ENCODE measurements around the gene NAV3. TPM values are rescaled to one million over a fixed set of nuclear protein-coding genes. Genes with fewer than 3 reads are reported as not detected.

The NAV3 gene
- total RNA-seq, 1 donor from 2014 or later, result 8.1 TPM

- Mint-ChIP-seq H3K27ac (ENCODE audit: unreplicated experiment) (peak overlapping the region; percentile 90), H3K4me1 (ENCODE audit: unreplicated experiment) (peaks cover 54% of the 10 kb centered on the region), H3K4me3 (ENCODE audit: unreplicated experiment) (peak overlapping the region; percentile 53), H3K9me3 (ENCODE audit: unreplicated experiment) (peaks cover 8% of the 10 kb centered on the region), H3K36me3 (ENCODE audit: unreplicated experiment) (peaks cover 5% of the 10 kb centered on the region), H3K27me3 (ENCODE audit: unreplicated experiment) (no peaks in the 10 kb centered on the region)
- DNase-seq (ENCODE audit: extremely low spot score, unreplicated experiment), result no peak
- no peak for TF ChIP-seq CTCF (IDR thresholded peaks at IDR 0.05)
These were observed 109.9 kb downstream of the NAV3 start for GRCh38 chr12:77940567-77940966.

GRCh38 chr12:77941401-77941800 is 110.7 kb downstream of the NAV3 start:
- Mint-ChIP-seq H3K27ac (ENCODE audit: unreplicated experiment) (peak overlapping the region; percentile 90), H3K9me3 (ENCODE audit: unreplicated experiment) (peaks cover 8% of the 10 kb centered on the region), H3K36me3 (ENCODE audit: unreplicated experiment) (peaks cover 5% of the 10 kb centered on the region), H3K4me3 (ENCODE audit: unreplicated experiment) (peak overlapping the region; percentile 53), H3K27me3 (ENCODE audit: unreplicated experiment) (no peaks in the 10 kb centered on the region), H3K4me1 (ENCODE audit: unreplicated experiment) (peaks cover 55% of the 10 kb centered on the region)
- DNase-seq (ENCODE audit: extremely low spot score, unreplicated experiment), result no peak
- no peak for TF ChIP-seq CTCF (IDR thresholded peaks at IDR 0.05)

GRCh38 chr12:77943466-77943865 is 112.8 kb downstream of the NAV3 start:
- Mint-ChIP-seq H3K27ac (ENCODE audit: unreplicated experiment) (peak overlapping the region; percentile 74), H3K36me3 (ENCODE audit: unreplicated experiment) (peaks cover 5% of the 10 kb centered on the region), H3K4me3 (ENCODE audit: unreplicated experiment) (no peak overlapping the region), H3K27me3 (ENCODE audit: unreplicated experiment) (no peaks in the 10 kb centered on the region), H3K9me3 (ENCODE audit: unreplicated experiment) (peaks cover 8% of the 10 kb centered on the region), H3K4me1 (ENCODE audit: unreplicated experiment) (peaks cover 69% of the 10 kb centered on the region)
- DNase-seq (ENCODE audit: extremely low spot score, unreplicated experiment), result no peak
- TF ChIP-seq CTCF (IDR thresholded peaks at IDR 0.05), result no peak

- H3K4me3 Mint-ChIP-seq (ENCODE audit: unreplicated experiment), result peak overlapping the region; percentile 47
- H3K27ac Mint-ChIP-seq (ENCODE audit: unreplicated experiment), result peak overlapping the region; percentile 89
- no peaks in the 10 kb centered on the region for H3K27me3 Mint-ChIP-seq (ENCODE audit: unreplicated experiment)
- peaks cover 7% of the 10 kb centered on the region for H3K36me3 Mint-ChIP-seq (ENCODE audit: unreplicated experiment)
- H3K4me1 Mint-ChIP-seq (ENCODE audit: unreplicated experiment), result peaks cover 47% of the 10 kb centered on the region
- TF ChIP-seq CTCF (IDR thresholded peaks at IDR 0.05), result no peak
- H3K9me3 Mint-ChIP-seq (ENCODE audit: unreplicated experiment), result peaks cover 8% of the 10 kb centered on the region
- no peak for DNase-seq (ENCODE audit: extremely low spot score, unreplicated experiment)
These were observed 115.9 kb downstream of the NAV3 start for GRCh38 chr12:77946541-77947061.

- H3K36me3 Mint-ChIP-seq (ENCODE audit: unreplicated experiment), result peaks cover 7% of the 10 kb centered on the region
- TF ChIP-seq CTCF (IDR thresholded peaks at IDR 0.05), result no peak
- H3K27me3 Mint-ChIP-seq (ENCODE audit: unreplicated experiment), result no peaks in the 10 kb centered on the region
- peak overlapping the region; percentile 47 for H3K4me3 Mint-ChIP-seq (ENCODE audit: unreplicated experiment)
- peak overlapping the region; percentile 89 for H3K27ac Mint-ChIP-seq (ENCODE audit: unreplicated experiment)
- peaks cover 11% of the 10 kb centered on the region for H3K9me3 Mint-ChIP-seq (ENCODE audit: unreplicated experiment)
- peaks cover 45% of the 10 kb centered on the region for H3K4me1 Mint-ChIP-seq (ENCODE audit: unreplicated experiment)
- no peak for DNase-seq (ENCODE audit: extremely low spot score, unreplicated experiment)
These were observed 116.6 kb downstream of the NAV3 start for GRCh38 chr12:77947330-77947729.
